H1 (cell line): ENCODE measurements around the gene TLK2. TPM values are rescaled to one million over a fixed set of nuclear protein-coding genes. Genes with fewer than 3 reads are reported as not detected.

ENCODE experiments used
- CTCF ChIA-PET: fragments of 300-600 bp; sonication (Branson Sonifier 250); formaldehyde crosslinking; loops from one replicate; lab custom pipeline; 2021; ENCODE audit not compliant: partially characterized antibody; lab: Charles Lee
- POLR2A ChIA-PET: fragments of 300-600 bp; sonication (Branson Sonifier 250); formaldehyde crosslinking; loops from one replicate; lab custom pipeline; 2021; ENCODE audit warnings: inconsistent platforms; ENCODE audit not compliant: partially characterized antibody; lab: Charles Lee
- DNase-seq, 2 experiments: peaks; one replicate each; pipeline versions ENCODE4 v3.0.0 to v3.0.0-alpha.2; 2010 to 2022; ENCODE audit warnings: low spot score in 2 of 2, low read depth in 1 of 2, mixed read lengths in 1 of 2
- FAIRE-seq: peaks from 2 replicates; lab custom pipeline; 2011; peaks lifted over from hg19 to GRCh38; lab: Jason Lieb, UNC
- H2AFZ ChIP-seq: 2 replicates; pipeline ENCODE4 v1.8.1; 2012; ENCODE audit warnings: low read length, inconsistent platforms
- H2AK5ac ChIP-seq: 2 replicates; pipeline ENCODE4 v1.6.1; 2013; ENCODE audit warnings: low read depth, low read length
- H2BK120ac ChIP-seq: replicated peaks from 2 replicates; pipeline ENCODE3; 2013; ENCODE audit warnings: low read depth, low read length, inconsistent platforms
- H2BK12ac ChIP-seq: 2 replicates; pipeline ENCODE4 v1.6.1; 2013; ENCODE audit warnings: low read depth, low read length
- H2BK15ac ChIP-seq: 2 replicates; pipeline ENCODE4 v1.6.1; 2013; ENCODE audit warnings: low read length
- H2BK20ac ChIP-seq: 2 replicates; pipeline ENCODE4 v1.6.1; 2013; ENCODE audit warnings: low read length
- H2BK5ac ChIP-seq: 2 replicates; pipeline ENCODE4 v1.6.1; 2013; ENCODE audit warnings: low read depth, low read length
- H3K14ac ChIP-seq: 2 replicates; pipeline ENCODE4 v1.6.1; 2013; ENCODE audit warnings: inconsistent platforms; ENCODE audit not compliant: insufficient read length
- H3K18ac ChIP-seq: 2 replicates; pipeline ENCODE4 v1.6.1; 2013; ENCODE audit warnings: low read length; ENCODE audit errors: extremely low read depth
- H3K23ac ChIP-seq: 2 replicates; pipeline ENCODE4 v1.6.1; 2013; ENCODE audit warnings: inconsistent platforms; ENCODE audit not compliant: insufficient read length
- H3K23me2 ChIP-seq: 2 replicates; pipeline ENCODE4 v1.6.1; 2013; ENCODE audit warnings: low read depth, low read length
- H3K27ac ChIP-seq: 2 replicates; pipeline ENCODE4 v1.6.1; 2011; ENCODE audit warnings: low read depth, low read length, inconsistent platforms
- H3K27me3 ChIP-seq, 4 experiments: replicated peaks in 1 of 4; 1 replicate in 1 of 4; 2 replicates in 3 of 4; pipeline versions ENCODE4 v1.6.1 to v1.8.1; 2011 to 2013; ENCODE audit warnings: low read length in 3 of 4, mild to moderate bottlenecking in 3 of 4, inconsistent platforms in 2 of 4, mixed read lengths in 2 of 4, moderate library complexity in 1 of 4; ENCODE audit not compliant: control insufficient read depth in 3 of 4, insufficient read depth in 3 of 4; ENCODE audit errors: extremely low read depth in 1 of 4
- H3K36me3 ChIP-seq, 4 experiments: 2 replicates each; pipeline versions ENCODE4 v1.6.1 to v1.8.1; 2011 to 2013; ENCODE audit warnings: mild to moderate bottlenecking in 4 of 4, low read length in 3 of 4, moderate library complexity in 2 of 4, control low read depth in 1 of 4, inconsistent platforms in 1 of 4; ENCODE audit not compliant: insufficient read depth in 4 of 4, control insufficient read depth in 2 of 4
- H3K4ac ChIP-seq: replicated peaks from 2 replicates; pipeline ENCODE3; 2013; ENCODE audit warnings: low read length, low read depth, mixed read lengths, inconsistent platforms; ENCODE audit not compliant: insufficient read length
- H3K4me1 ChIP-seq, 4 experiments: replicated peaks in 1 of 4; 1 replicate in 1 of 4; 2 replicates in 3 of 4; pipeline versions ENCODE4 v1.6.1 to v1.8.1; 2011 to 2013; ENCODE audit warnings: low read length in 3 of 4, inconsistent platforms in 2 of 4, mixed read lengths in 1 of 4; ENCODE audit not compliant: insufficient read depth in 4 of 4, control insufficient read depth in 3 of 4
- H3K4me2 ChIP-seq, 2 experiments: 2 replicates each; pipeline versions ENCODE4 v1.6.1 to v1.8.1; 2011 to 2013; ENCODE audit warnings: low read depth in 2 of 2, low read length in 2 of 2, control low read depth in 1 of 2, inconsistent platforms in 1 of 2, mild to moderate bottlenecking in 1 of 2; ENCODE audit not compliant: insufficient read depth in 1 of 2
- H3K4me3 ChIP-seq, 4 experiments: fragments of 200-600, 300-600 bp in 1 of 4; sonication (generic), shearing (Covaris generic), sonication (Bioruptor Twin) in 1 of 4; 2 replicates each; pipeline versions ENCODE4 v1.5.1 to v1.8.1; 2011 to 2016; ENCODE audit warnings: low read length in 4 of 4, low read depth in 3 of 4, control low read depth in 2 of 4, inconsistent platforms in 2 of 4, mild to moderate bottlenecking in 2 of 4, mixed read lengths in 1 of 4, moderate library complexity in 1 of 4; ENCODE audit not compliant: insufficient read depth in 2 of 4; ENCODE audit errors: extremely low read depth in 1 of 4
- H3K56ac ChIP-seq: replicated peaks from 2 replicates; pipeline ENCODE3; 2013; ENCODE audit warnings: low read depth, mild to moderate bottlenecking, mixed read lengths, low read length, inconsistent platforms; ENCODE audit not compliant: insufficient read length
- H3K79me1 ChIP-seq: 2 replicates; pipeline ENCODE4 v1.6.1; 2013; ENCODE audit warnings: low read depth, low read length, control low read depth
- H3K79me2 ChIP-seq, 2 experiments: 2 replicates each; pipeline versions ENCODE4 v1.6.1 to v1.8.1; 2012 to 2013; ENCODE audit warnings: low read length in 2 of 2, mild to moderate bottlenecking in 2 of 2, inconsistent platforms in 1 of 2; ENCODE audit not compliant: insufficient read depth in 2 of 2, control insufficient read depth in 1 of 2
- H3K9ac ChIP-seq, 4 experiments: replicated peaks in 1 of 4; 1 replicate in 1 of 4; 2 replicates in 3 of 4; pipeline versions ENCODE4 v1.6.1 to v1.8.1; 2011 to 2013; ENCODE audit warnings: low read depth in 3 of 4, low read length in 3 of 4, control low read depth in 2 of 4, mild to moderate bottlenecking in 2 of 4, moderate library complexity in 2 of 4, inconsistent platforms in 1 of 4; ENCODE audit errors: extremely low read depth in 1 of 4
- H3K9me3 ChIP-seq, 2 experiments: 2 replicates each; pipeline versions ENCODE4 v1.6.1 to v1.8.1; 2012 to 2013; ENCODE audit warnings: mild to moderate bottlenecking in 2 of 2, moderate library complexity in 2 of 2, control low read depth in 1 of 2, inconsistent platforms in 1 of 2, low read depth in 1 of 2, low read length in 1 of 2, mixed read lengths in 1 of 2; ENCODE audit not compliant: insufficient read depth in 2 of 2
- H4K20me1 ChIP-seq, 2 experiments: replicated peaks in 1 of 2; 2 replicates each; pipeline versions ENCODE3 to v1.8.1; 2011 to 2013; ENCODE audit warnings: inconsistent platforms in 2 of 2, low read length in 2 of 2, mild to moderate bottlenecking in 1 of 2; ENCODE audit not compliant: insufficient read depth in 2 of 2, control insufficient read depth in 1 of 2
- H4K5ac ChIP-seq: 2 replicates; pipeline ENCODE4 v1.6.1; 2013; ENCODE audit warnings: low read length, low read depth, mixed read lengths, inconsistent platforms; ENCODE audit not compliant: insufficient read length
- H4K8ac ChIP-seq: 2 replicates; pipeline ENCODE4 v1.8.0; 2013; ENCODE audit warnings: mild to moderate bottlenecking, moderate library complexity, low read length, inconsistent platforms; ENCODE audit not compliant: insufficient read depth; ENCODE audit errors: extremely low read depth
- H4K91ac ChIP-seq: replicated peaks from 2 replicates; pipeline ENCODE3; 2013; ENCODE audit warnings: low read length, mixed read lengths, inconsistent platforms; ENCODE audit not compliant: insufficient read length
- ASH2L ChIP-seq: fragments of 200-600, 300-600 bp; sonication (generic); IDR thresholded peaks from one replicate; pipeline ENCODE4 v1.7.1; 2017; ENCODE audit warnings: low read length
- BCL11A ChIP-seq, 2 experiments: IDR thresholded peaks; one replicate each; pipeline ENCODE4 v1.6.1; 2011; ENCODE audit warnings: low read depth in 2 of 2, low read length in 2 of 2, mild to moderate bottlenecking in 2 of 2
- CEBPB ChIP-seq: IDR thresholded peaks from 2 replicates; pipeline ENCODE4 v1.6.1; 2012; ENCODE audit warnings: low read depth, low read length
- EGR1 ChIP-seq: IDR thresholded peaks from 2 replicates; pipeline ENCODE4 v1.6.1; 2011; ENCODE audit warnings: low read depth, low read length, borderline replicate concordance
- GTF2F1 ChIP-seq: IDR thresholded peaks from 2 replicates; pipeline ENCODE4 v1.6.1; 2012; ENCODE audit warnings: low read depth, low read length, improper control_type of control experiment, borderline replicate concordance
- HDAC6 ChIP-seq: IDR thresholded peaks from one replicate; pipeline ENCODE4 v1.7.1; 2012; ENCODE audit warnings: low read depth, mild to moderate bottlenecking, inconsistent platforms, low read length, moderate library complexity
- MAX ChIP-seq: IDR thresholded peaks from 2 replicates; pipeline ENCODE4 v1.6.1; 2012; ENCODE audit warnings: inconsistent platforms
- NANOG ChIP-seq: IDR thresholded peaks from 2 replicates; pipeline ENCODE4 v1.6.1; 2011; ENCODE audit warnings: low read length, low read depth, mild to moderate bottlenecking, inconsistent platforms; ENCODE audit not compliant: insufficient read depth, poor library complexity, severe bottlenecking
- SIRT6 ChIP-seq: IDR thresholded peaks from one replicate; pipeline ENCODE4 v1.7.1; 2012; ENCODE audit warnings: low read length, inconsistent platforms
- SIX5 ChIP-seq: IDR thresholded peaks from 2 replicates; pipeline ENCODE4 v1.6.1; 2011; ENCODE audit warnings: mild to moderate bottlenecking, low read depth, low read length
- SUZ12 ChIP-seq: fragments of 200-600 bp; sonication (generic); IDR thresholded peaks from 2 replicates; pipeline ENCODE4 v1.6.1; 2012; ENCODE audit warnings: mild to moderate bottlenecking, inconsistent platforms, low read length, moderate library complexity, mixed read lengths
- TAF1 ChIP-seq: IDR thresholded peaks from 2 replicates; pipeline ENCODE4 v1.6.1; 2011; ENCODE audit warnings: mild to moderate bottlenecking, low read depth, low read length
- TEAD4 ChIP-seq: IDR thresholded peaks from 2 replicates; pipeline ENCODE4 v1.6.1; 2012; ENCODE audit warnings: low read depth, low read length, inconsistent platforms, mixed read lengths
- USF2 ChIP-seq: IDR thresholded peaks from 2 replicates; pipeline ENCODE4 v1.6.1; 2011; ENCODE audit warnings: low read length, improper control_type of control experiment
- YY1 ChIP-seq: IDR thresholded peaks from 2 replicates; pipeline ENCODE4 v1.6.1; 2011; ENCODE audit warnings: low read depth, mild to moderate bottlenecking, low read length
- WGBS, 2 experiments: shearing (Covaris generic) in 1 of 2; methylation state at CpG; one replicate each; pipeline versions ENCODE4 v1.1.6 to v1.1.7; 2013 to 2015; ENCODE audit warnings: low lambda C conversion rate in 2 of 2, mixed read lengths in 2 of 2, inconsistent platforms in 1 of 2, low coverage in 1 of 2, missing lambda C conversion rate in 1 of 2; ENCODE audit not compliant: insufficient replicate concordance in 2 of 2, insufficient coverage in 1 of 2, insufficient read length in 1 of 2; ENCODE audit errors: extremely low coverage in 1 of 2, missing lambda C conversion rate in 1 of 2; 5-methylcytosine and 5-hydroxymethylcytosine counted together
- polyA plus RNA-seq, 7 experiments: library from polyadenylated mRNA; depleted of rRNA in 3 of 7; stranded (reverse) in 5 of 7; unstranded in 2 of 7; fragments of >200 nt in 5 of 7; fragments of 200-250 nt in 2 of 7; gene quantifications; 1 replicate in 5 of 7; 2 replicates in 1 of 7; 4 replicates in 1 of 7; pipeline versions ENCODE4 v1.2.1 to v1.2.3, GENCODE V29; 2011 to 2013; ENCODE audit warnings: missing spikeins in 2 of 7, mixed read lengths in 2 of 7
- total RNA-seq: library from RNA; stranded (reverse); fragmentation: NEBNext Ultra II Directional; extraction: Animal tissue kit (Norgen Biotek cat#: 25700); gene quantifications from 2 replicates; pipeline ENCODE4 v1.2.1, GENCODE V29; 2021

Gene TLK2
- total and polyA plus RNA-seq, 2 of the 8 experiments (the other 6 are each of a cell fraction or from before 2014, with no cell fraction given): 43.1 to 59.9 TPM

- TF ChIP-seq HDAC6 (no peak), NANOG (no peak), SIRT6 (no peak), BCL11A (IDR thresholded peaks at IDR 0.05; ENCODE audit: low read depth in 2 of 2, low read length in 2 of 2) (no peak), CEBPB (no peak), YY1 (no peak), USF2 (no peak), GTF2F1 (no peak), TAF1 (no peak), TEAD4 (no peak), SIX5 (no peak), MAX (no peak), ASH2L (no peak), SUZ12 (no peak), EGR1 (no peak)
- Histone ChIP-seq H3K27ac (no peak overlapping the region), H2BK15ac (no peak overlapping the region), H4K20me1 (no peaks in the 10 kb centered on the region), H3K14ac (no peak overlapping the region), H4K5ac (no peak overlapping the region), H3K79me1 (no peaks in the 10 kb centered on the region), H3K18ac (no peak overlapping the region), H2BK12ac (no peak overlapping the region), H2BK5ac (no peak overlapping the region), H3K4ac (no peak overlapping the region), H3K56ac (no peak overlapping the region), H4K91ac (no peak overlapping the region), H3K23ac (no peak overlapping the region), H3K9ac (no peak overlapping the region), H2BK20ac (no peak overlapping the region), H3K27me3 (no peaks in the 10 kb centered on the region), H3K9me3 (no peaks in the 10 kb centered on the region), H3K79me2 (no peaks in the 10 kb centered on the region), H2AK5ac (no peak overlapping the region), H3K36me3 (peaks cover 0 to 26% (median 13%) of the 10 kb centered on the region in 4 experiments; a peak in 7 of 8 replicates), H4K8ac (no peak overlapping the region), H2AFZ (no peak overlapping the region), H3K4me2 (no peak overlapping the region), H3K4me3 (no peak overlapping the region), H3K23me2 (no peaks in the 10 kb centered on the region), H2BK120ac (no peak overlapping the region), H3K4me1 (no peaks in the 10 kb centered on the region)
- POLR2A ChIA-PET: no interaction called here
- 88% methylated on average over 6 of the region's 6 CpGs; no CpG with 5 or more reads in 1 of the 2 experiments for WGBS, 2 experiments
- DNase-seq: no peak
- CTCF ChIA-PET: interaction anchor here (1.1 kb wide), 1 partner anchor 12 kb away, joined by 3 read pairs; no protein-coding TSS in a partner anchor
- FAIRE-seq: no peak
Observed at GRCh38 chr17:62591333-62591732, 112.7 kb downstream of the TLK2 start.
